Umbilical cord (tissue), 2 donors: Measurements from ENCODE around the gene ZNF586. TPM values are rescaled to one million over a fixed set of nuclear protein-coding genes. Genes with fewer than 3 reads are reported as not detected.
"Not testable (repeated sequence)": the region's sequence is repeated elsewhere in the genome, so short reads cannot be mapped to it uniquely, and the experiment has no call there.

Experiments
- DNase-seq: peaks from one replicate; pipeline ENCODE4 v3.0.0-alpha.2; 2015; ENCODE audit warnings: low spot score
- total RNA-seq: library from RNA; depleted of rRNA; stranded (reverse); fragments of >200 nt; gene quantifications from one replicate; pipeline ENCODE4 v1.2.3, GENCODE V29; 2014; ENCODE audit warnings: low replicate concordance; ENCODE audit not compliant: insufficient read depth

Gene ZNF586
- total RNA-seq, result 19.3 TPM

- DNase-seq, result peak; percentile 97
These were observed at the start of gene ZNF586 for GRCh38 chr19:57769345-57770131. Gene ZNF586, plus strand, starts transcription at chr19:57769676. Its CDS starts 167 bp downstream, at chr19:57769843.

DNA sequence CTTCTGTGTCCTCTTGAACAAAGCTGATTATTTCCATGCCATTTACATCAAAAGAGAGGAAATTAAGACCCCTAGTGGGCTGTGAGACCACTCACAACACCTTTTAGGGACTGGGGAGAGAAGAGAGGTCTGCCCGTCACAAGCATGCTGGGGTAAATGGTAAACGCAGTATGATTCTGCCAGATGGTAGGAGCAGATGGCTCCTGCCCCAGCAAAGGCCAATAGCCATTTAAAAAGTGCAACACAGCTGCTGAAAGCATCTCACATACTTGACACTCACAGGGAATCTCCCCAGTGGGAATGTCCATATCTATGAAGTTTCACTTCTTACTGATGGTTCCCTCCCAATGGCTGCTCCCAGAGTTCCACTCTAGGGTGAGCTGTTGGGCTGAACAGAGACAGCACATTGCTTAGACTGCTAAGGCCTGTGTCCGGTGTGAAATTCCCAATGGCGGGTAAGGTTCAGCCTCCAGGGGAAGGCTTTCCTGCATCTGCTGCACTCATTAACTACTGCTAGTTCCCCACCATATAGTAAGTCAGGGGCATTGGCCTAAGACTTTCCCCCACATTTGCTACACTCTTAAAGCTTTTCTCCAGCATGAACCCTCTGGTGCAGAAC lies 49.5 kb upstream of the ZNF586 start:
- DNase-seq, result no peak

GRCh38 chr19:57720878-57721277 lies 48.6 kb upstream of the ZNF586 start:
- no peak for DNase-seq

DNA sequence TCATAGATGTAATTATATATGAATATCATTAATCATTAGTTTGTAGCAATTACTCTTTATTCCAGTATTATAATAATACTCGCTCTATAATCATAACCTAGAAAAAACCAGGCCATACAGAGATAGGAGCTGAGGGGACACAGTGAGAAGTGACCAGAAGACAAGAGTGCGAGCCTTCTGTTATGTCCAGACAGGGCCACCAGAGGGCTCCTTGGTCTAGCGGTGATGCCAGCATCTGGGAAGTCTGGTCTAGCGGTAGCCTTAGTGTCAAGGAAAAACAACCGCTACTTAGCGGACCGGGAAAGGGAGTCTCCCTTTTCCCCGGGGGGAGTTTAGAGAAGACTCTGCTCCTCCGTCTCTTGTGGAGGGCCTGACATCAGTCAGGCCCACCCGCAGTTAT lies 31.2 kb upstream of the ZNF586 start:
- DNase-seq, result peak; percentile 22

- not testable (repeated sequence) for DNase-seq
These were observed 30.7 kb upstream of the ZNF586 start for GRCh38 chr19:57738770-57739169.

GRCh38 chr19:57746580-57747471 lies 22.6 kb upstream of the ZNF586 start, which contains the start of gene ZNF776:
Gene ZNF776, plus strand, starts transcription at chr19:57746815. Its CDS starts 244 bp downstream, at chr19:57747059.
- peak; percentile 97 for DNase-seq

DNA sequence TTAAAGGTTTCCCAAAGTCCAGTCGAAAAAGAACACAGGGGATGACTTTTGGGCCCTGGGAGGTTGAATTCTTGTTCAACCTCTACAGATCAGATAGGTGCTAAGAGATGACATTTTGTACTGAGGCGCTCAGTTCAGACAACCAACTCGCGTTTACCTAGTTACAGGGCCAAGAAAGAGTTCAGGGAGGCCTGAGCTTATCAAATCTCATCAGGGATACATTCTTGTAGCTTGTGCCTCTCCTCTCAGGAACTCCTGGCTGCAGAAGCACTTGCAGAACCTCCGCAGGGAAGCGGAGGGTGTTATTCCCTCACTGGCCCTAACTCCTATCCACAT lies 22.0 kb upstream of the ZNF586 start:
- no peak for DNase-seq

DNA sequence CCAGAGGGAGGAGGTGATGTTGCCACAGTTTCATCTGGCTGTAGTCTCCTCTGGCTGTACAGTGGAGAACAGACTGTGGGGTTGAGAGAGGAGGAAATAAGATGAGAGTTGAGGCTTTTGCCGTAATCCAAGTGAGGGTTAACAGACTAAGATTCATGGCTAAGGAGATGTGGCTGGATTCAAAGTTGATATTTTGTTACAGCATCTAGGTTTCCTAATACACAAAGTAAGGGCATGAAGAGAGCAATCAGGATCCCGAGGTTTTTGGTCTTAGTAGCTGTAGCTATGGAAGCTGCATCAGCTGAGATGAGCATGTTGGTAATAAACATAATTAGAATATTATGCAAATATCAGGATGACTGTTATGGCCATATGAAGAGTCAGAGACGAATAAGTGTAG lies 21.4 kb upstream of the ZNF586 start:
- DNase-seq, result no peak

GRCh38 chr19:57754091-57754673 lies 15.3 kb upstream of the ZNF586 start:
- no peak for DNase-seq

DNA sequence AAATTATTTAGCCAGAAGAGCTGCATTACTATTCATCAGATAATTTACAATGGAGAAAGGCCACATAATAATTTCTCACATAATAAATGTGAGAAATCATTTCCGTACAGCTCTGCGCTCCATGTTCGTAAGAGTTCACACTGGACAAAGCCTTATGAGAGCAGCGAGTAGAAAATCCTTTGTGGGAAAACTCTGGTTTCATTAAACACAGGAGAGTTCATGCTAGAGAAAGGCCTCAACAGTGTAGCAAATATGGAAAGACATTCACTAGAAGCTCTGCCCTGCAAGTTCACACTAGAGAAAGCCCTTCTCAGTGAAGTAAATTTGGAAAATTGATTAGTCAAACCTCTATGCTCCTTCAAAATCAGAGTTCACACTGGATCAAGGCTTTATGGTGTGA lies 14.4 kb upstream of the ZNF586 start:
- DNase-seq, result no peak

DNA sequence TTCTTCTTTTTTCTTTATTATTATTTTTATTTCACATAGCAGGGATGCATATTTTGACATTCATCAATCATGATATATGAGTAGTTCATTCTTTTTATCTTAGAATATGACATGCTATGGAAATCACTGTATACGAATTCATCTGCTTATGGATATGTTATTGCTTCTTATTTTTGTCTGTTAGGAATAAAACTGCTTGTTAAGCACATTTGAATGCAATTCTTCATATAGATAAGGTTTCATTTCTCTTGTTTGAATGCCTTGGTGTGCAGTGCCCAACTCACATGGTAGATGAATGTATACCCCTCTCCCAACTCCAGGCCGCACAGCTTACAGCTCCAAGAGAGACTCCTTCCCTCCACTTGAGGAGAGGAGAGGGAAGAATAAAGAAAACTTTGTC lies 11.5 kb upstream of the ZNF586 start:
- DNase-seq, result no peak

GRCh38 chr19:57759096-57759495 lies 10.4 kb upstream of the ZNF586 start:
- no peak for DNase-seq

DNA sequence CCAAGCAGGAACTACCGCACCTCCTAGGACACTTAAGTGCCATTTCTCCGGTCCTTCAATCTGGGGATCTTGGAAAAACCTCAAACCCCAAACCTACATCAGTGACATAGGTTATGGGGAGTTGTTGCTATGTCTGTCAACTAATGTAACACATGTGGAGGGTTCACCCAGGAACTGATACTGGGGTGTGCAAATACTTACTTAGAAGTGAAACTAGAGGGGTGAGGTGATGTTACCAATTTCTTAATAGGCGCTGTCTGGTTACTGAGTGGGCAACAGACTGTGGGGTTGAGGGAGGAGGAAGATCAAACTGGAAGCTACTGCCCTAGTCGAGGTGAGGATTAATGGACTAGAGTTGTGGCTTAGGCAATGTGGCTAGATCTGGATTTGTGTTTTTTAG lies 1.9 kb downstream of the ZNF586 start:
- no peak for DNase-seq

DNA sequence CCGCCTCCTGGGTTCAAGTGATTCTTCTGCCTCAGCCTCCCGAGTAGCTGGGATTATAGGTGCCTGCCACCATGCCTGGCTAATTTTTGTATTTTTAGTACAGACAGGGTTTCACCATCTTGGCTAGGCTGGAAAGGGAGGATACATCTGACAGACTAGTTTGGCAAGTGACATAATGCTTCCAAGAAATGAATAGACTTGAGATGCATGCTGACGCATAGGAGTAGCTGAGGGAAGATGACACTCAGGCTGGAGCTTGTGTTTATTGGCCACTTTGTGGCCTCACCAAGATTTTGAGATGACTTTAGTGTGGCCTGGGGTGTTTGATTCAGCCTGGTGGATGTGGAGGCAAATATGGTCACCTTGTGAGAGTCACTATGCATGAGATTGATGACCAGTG lies 4.0 kb downstream of the ZNF586 start:
- DNase-seq, result no peak

- DNase-seq, result no peak
These were observed 7.4 kb downstream of the ZNF586 start for GRCh38 chr19:57776764-57777296.

- no peak for DNase-seq
These were observed 8.9 kb downstream of the ZNF586 start for GRCh38 chr19:57778336-57778735.

DNA sequence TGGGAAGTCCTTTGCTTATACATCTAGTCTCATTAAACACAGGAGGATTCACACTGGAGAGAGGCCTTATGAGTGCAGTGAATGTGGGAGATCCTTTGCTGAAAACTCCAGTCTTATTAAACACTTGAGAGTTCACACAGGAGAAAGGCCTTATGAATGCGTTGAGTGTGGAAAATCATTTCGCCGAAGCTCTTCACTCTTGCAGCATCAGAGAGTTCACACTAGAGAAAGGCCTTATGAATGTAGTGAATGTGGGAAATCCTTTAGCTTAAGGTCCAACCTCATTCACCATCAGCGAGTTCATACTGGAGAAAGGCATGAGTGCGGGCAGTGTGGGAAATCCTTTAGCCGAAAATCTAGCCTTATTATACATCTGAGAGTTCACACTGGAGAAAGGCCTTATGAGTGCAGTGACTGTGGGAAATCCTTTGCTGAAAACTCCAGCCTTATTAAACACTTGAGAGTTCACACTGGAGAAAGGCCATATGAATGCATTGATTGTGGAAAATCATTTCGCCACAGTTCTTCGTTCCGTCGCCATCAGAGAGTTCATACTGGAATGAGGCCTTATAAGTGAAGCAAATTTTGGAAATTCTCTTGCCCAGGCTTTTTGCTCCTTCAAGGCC lies 9.9 kb downstream of the ZNF586 start:
- DNase-seq, result no peak

DNA sequence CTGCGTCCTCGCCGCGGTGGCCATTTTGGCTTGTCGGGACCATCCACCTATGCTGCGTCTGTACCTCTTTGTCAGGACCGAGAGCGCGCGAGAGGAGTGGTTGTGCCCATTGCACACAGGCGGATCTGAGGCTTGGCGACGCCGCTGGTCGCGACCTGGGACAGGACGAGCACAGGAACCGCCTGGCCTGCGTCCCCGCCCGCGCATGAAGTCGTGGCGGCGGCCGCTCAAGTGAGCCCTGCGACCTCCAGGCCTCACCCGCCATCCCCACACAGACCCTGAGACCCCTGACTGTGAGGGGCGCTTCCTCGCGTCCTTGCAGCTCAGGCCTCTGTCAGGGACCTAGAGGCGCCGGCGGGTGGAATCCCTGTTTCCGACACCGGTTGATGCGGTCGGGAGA lies 16.8 kb downstream of the ZNF586 start:
- no peak for DNase-seq

DNA sequence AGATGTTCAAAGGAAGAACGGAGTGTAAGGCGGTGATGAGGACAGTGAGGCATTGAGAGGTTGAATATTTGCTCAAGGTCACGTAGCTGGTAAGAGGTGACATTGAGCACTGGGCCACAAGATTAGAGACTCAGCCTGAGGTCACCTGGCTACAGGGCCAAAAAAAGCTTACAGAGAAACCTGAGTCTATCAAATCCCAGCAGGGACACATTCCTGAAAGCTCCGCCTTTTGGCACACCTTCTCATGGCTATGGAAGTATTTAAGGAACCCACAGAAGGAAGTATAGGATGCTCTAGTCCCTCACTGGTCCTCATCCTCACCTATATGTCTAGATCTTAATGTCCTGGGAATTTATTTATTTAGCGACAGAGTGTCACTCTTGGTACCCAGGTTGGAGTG lies 17.4 kb downstream of the ZNF586 start:
- DNase-seq, result no peak

GRCh38 chr19:57788114-57788692 lies 18.7 kb downstream of the ZNF586 start:
- no peak for DNase-seq

GRCh38 chr19:57789288-57789687 lies 19.8 kb downstream of the ZNF586 start:
- no peak for DNase-seq
